Ishikawa (cell line): Measurements from ENCODE around the gene KLRK1.

Experiments used
- CEBPB ChIP-seq: IDR thresholded peaks from 2 replicates; pipeline ENCODE4 v1.6.1; 2012
- CREB1 ChIP-seq: IDR thresholded peaks from 2 replicates; pipeline ENCODE4 v1.6.1; 2012; ENCODE audit warnings: low read depth
- EGR1 ChIP-seq: IDR thresholded peaks from 2 replicates; pipeline ENCODE4 v1.6.1; 2012
- EP300 ChIP-seq: IDR thresholded peaks from 2 replicates; pipeline ENCODE4 v1.6.1; 2012; ENCODE audit warnings: borderline replicate concordance
- FOXM1 ChIP-seq: IDR thresholded peaks from 2 replicates; pipeline ENCODE4 v1.6.1; 2012; ENCODE audit warnings: low read depth, borderline replicate concordance
- NFIC ChIP-seq: IDR thresholded peaks from 2 replicates; pipeline ENCODE4 v1.6.1; 2012
- RAD21 ChIP-seq: IDR thresholded peaks from 2 replicates; pipeline ENCODE4 v1.6.1; 2012; ENCODE audit warnings: low read depth
- TAF1 ChIP-seq: IDR thresholded peaks from 2 replicates; pipeline ENCODE4 v1.6.1; 2012; ENCODE audit warnings: low read depth, mild to moderate bottlenecking
- TCF12 ChIP-seq: IDR thresholded peaks from 2 replicates; pipeline ENCODE4 v1.6.1; 2012; ENCODE audit warnings: low read depth
- TEAD4 ChIP-seq: IDR thresholded peaks from 2 replicates; pipeline ENCODE4 v1.6.1; 2012
- YY1 ChIP-seq: IDR thresholded peaks from 2 replicates; pipeline ENCODE4 v1.6.1; 2012; ENCODE audit warnings: low read depth
- ZBTB7A ChIP-seq: IDR thresholded peaks from 2 replicates; pipeline ENCODE4 v1.6.1; 2012; ENCODE audit warnings: low read depth
- TF ChIP-seq, protein P1 (sequence below): IDR thresholded peaks from 2 replicates; pipeline ENCODE4 v1.6.1; 2012
- TF ChIP-seq, protein P2 (sequence below): IDR thresholded peaks from 2 replicates; pipeline ENCODE4 v1.6.1; 2012
- TF ChIP-seq, protein P3 (sequence below): IDR thresholded peaks from 2 replicates; pipeline ENCODE4 v1.6.1; 2012; ENCODE audit warnings: low read depth, mild to moderate bottlenecking

The KLRK1 gene

DNA sequence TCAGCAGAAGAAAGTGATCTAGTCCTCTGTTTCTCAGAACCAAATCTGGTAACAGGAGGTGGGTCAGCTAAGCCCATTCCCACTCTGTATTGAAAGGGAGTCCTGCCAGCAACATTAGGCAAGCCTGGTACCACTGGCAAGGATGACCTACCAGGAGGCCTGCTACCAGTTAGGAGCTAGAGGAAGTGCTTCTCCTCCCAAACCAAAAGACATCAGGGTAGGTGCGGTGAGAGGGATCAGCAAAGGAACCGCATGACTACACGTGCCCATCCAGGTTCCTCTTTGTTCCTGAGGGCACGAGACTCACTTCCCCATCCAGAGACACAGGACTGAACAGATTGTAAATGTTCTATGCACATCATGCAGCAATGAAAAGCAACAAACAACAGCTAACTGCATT is 16.9 kb upstream of the KLRK1 start:
- TF ChIP-seq, protein P1, sequence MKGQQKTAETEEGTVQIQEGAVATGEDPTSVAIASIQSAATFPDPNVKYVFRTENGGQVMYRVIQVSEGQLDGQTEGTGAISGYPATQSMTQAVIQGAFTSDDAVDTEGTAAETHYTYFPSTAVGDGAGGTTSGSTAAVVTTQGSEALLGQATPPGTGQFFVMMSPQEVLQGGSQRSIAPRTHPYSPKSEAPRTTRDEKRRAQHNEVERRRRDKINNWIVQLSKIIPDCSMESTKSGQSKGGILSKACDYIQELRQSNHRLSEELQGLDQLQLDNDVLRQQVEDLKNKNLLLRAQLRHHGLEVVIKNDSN, result no peak
- no peak for TF ChIP-seq RAD21

DNA sequence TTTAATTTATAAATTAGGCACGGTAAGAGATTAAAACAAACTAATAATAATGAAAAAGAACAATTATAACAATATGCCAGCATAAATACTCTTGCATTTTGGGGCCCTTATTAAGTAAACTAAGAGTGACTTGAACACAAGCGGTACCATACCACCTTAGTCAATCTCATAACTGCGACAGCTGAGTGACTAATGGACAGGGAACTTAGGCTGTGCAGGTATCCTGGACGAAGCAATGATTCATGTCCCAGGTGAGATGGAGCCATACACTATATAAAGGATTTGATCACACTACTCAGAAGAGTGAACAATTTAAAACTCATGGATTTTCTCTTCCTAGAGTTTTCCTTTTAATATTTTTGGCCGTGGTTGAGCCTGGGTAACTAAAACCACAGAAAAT is 15.5 kb upstream of the KLRK1 start:
- no peak for TF ChIP-seq TEAD4
- no peak for TF ChIP-seq TCF12
- TF ChIP-seq, protein P1, result no peak
- no peak for TF ChIP-seq FOXM1

DNA sequence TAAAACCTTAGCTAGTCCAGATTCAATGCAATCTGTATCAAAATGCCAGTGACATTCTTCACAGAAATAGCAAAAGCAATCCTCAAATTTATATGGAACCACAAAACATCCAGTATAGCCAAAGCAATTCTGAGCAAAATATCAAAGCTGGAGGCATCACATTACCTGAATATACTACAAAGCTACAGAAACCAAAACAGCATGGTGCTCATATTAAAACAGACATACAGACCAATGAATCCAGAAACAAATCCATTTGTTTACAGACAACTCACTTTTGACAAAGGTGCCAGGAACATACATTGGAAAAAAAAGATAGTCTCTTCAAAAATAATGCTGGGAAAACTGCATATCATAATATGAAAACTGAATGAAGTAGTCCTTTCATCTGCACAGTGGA is 15.0 kb upstream of the KLRK1 start:
- TF ChIP-seq ZBTB7A (no peak), NFIC (no peak), CEBPB (no peak), RAD21 (no peak), FOXM1 (no peak), TEAD4 (no peak), CREB1 (no peak), EP300 (no peak)
- TF ChIP-seq, protein P2, sequence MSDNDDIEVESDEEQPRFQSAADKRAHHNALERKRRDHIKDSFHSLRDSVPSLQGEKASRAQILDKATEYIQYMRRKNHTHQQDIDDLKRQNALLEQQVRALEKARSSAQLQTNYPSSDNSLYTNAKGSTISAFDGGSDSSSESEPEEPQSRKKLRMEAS, result no peak
- TF ChIP-seq, protein P3, sequence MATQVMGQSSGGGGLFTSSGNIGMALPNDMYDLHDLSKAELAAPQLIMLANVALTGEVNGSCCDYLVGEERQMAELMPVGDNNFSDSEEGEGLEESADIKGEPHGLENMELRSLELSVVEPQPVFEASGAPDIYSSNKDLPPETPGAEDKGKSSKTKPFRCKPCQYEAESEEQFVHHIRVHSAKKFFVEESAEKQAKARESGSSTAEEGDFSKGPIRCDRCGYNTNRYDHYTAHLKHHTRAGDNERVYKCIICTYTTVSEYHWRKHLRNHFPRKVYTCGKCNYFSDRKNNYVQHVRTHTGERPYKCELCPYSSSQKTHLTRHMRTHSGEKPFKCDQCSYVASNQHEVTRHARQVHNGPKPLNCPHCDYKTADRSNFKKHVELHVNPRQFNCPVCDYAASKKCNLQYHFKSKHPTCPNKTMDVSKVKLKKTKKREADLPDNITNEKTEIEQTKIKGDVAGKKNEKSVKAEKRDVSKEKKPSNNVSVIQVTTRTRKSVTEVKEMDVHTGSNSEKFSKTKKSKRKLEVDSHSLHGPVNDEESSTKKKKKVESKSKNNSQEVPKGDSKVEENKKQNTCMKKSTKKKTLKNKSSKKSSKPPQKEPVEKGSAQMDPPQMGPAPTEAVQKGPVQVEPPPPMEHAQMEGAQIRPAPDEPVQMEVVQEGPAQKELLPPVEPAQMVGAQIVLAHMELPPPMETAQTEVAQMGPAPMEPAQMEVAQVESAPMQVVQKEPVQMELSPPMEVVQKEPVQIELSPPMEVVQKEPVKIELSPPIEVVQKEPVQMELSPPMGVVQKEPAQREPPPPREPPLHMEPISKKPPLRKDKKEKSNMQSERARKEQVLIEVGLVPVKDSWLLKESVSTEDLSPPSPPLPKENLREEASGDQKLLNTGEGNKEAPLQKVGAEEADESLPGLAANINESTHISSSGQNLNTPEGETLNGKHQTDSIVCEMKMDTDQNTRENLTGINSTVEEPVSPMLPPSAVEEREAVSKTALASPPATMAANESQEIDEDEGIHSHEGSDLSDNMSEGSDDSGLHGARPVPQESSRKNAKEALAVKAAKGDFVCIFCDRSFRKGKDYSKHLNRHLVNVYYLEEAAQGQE, result no peak
- TF ChIP-seq, protein P1, result no peak

DNA sequence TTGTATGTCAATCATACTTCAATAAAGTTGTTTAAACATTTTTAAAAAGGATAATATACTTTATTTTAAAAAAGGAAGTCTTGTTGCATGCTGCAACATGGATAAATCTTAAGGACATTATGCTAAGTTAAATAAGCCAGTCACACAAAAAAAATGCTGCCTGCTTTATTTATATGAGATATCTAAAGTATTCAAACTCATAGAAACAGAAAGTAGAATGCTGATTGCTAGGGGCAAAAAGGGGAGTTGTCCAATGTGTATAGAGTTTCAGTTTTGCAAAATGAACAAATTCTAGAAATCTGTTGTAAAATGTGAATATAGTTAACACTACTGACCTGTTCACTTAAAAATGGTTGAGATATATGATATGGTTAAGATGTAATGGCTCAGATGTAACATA is 11.0 kb upstream of the KLRK1 start:
- TF ChIP-seq, protein P3, result no peak
- TF ChIP-seq ZBTB7A (no peak), YY1 (no peak), CREB1 (no peak), RAD21 (no peak), FOXM1 (no peak), TAF1 (no peak), TCF12 (no peak), TEAD4 (no peak), EGR1 (no peak), CEBPB (no peak), NFIC (no peak), EP300 (no peak)
- TF ChIP-seq, protein P1, result no peak
- TF ChIP-seq, protein P2, result no peak

DNA sequence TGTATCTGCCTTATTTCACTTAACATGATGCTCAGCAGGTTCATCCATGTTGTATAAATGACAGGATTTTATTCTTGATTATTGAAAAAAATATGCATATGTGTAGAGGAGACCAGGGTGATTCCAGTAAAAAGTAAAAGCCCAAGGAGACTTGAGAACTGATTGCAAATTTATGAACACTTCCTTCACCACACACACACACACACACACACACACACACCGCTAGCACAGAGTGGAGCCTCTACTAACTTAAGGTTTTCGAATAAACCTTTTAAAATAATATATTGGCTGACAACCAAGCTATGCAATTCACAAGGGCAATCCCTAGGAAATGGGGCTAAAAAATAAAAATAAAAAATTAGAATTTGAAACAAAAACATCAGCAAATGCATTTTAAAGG is 8.3 kb upstream of the KLRK1 start:
- TF ChIP-seq NFIC, result no peak
- TF ChIP-seq, protein P1, result no peak
- no peak for TF ChIP-seq EP300
- no peak for TF ChIP-seq TEAD4
- no peak for TF ChIP-seq RAD21
- no peak for TF ChIP-seq CEBPB
- no peak for TF ChIP-seq TAF1
- TF ChIP-seq EGR1, result no peak
- TF ChIP-seq FOXM1, result no peak
- TF ChIP-seq CREB1, result no peak
- TF ChIP-seq YY1, result no peak
- TF ChIP-seq, protein P2, result no peak
- TF ChIP-seq, protein P3, result no peak
- no peak for TF ChIP-seq ZBTB7A
- TF ChIP-seq TCF12, result no peak
